H1 (cell line): Measurements from ENCODE around the gene DAPK1. TPM values are rescaled to one million over a fixed set of nuclear protein-coding genes. Genes with fewer than 3 reads are reported as not detected.

Experiments used
- CTCF ChIA-PET: fragments of 300-600 bp; sonication (Branson Sonifier 250); formaldehyde crosslinking; loops from one replicate; lab custom pipeline; 2021; ENCODE audit not compliant: partially characterized antibody; lab: Charles Lee
- POLR2A ChIA-PET: fragments of 300-600 bp; sonication (Branson Sonifier 250); formaldehyde crosslinking; loops from one replicate; lab custom pipeline; 2021; ENCODE audit warnings: inconsistent platforms; ENCODE audit not compliant: partially characterized antibody; lab: Charles Lee
- DNase-seq, 2 experiments: peaks; one replicate each; pipeline versions ENCODE4 v3.0.0 to v3.0.0-alpha.2; 2010 to 2022; ENCODE audit warnings: low spot score in 2 of 2, low read depth in 1 of 2, mixed read lengths in 1 of 2
- FAIRE-seq: peaks from 2 replicates; lab custom pipeline; 2011; peaks lifted over from hg19 to GRCh38; lab: Jason Lieb, UNC
- H2AFZ ChIP-seq: 2 replicates; pipeline ENCODE4 v1.8.1; 2012; ENCODE audit warnings: low read length, inconsistent platforms
- H2AK5ac ChIP-seq: 2 replicates; pipeline ENCODE4 v1.6.1; 2013; ENCODE audit warnings: low read depth, low read length
- H2BK120ac ChIP-seq: replicated peaks from 2 replicates; pipeline ENCODE3; 2013; ENCODE audit warnings: low read depth, low read length, inconsistent platforms
- H2BK12ac ChIP-seq: 2 replicates; pipeline ENCODE4 v1.6.1; 2013; ENCODE audit warnings: low read depth, low read length
- H2BK15ac ChIP-seq: 2 replicates; pipeline ENCODE4 v1.6.1; 2013; ENCODE audit warnings: low read length
- H2BK20ac ChIP-seq: 2 replicates; pipeline ENCODE4 v1.6.1; 2013; ENCODE audit warnings: low read length
- H2BK5ac ChIP-seq: 2 replicates; pipeline ENCODE4 v1.6.1; 2013; ENCODE audit warnings: low read depth, low read length
- H3K14ac ChIP-seq: 2 replicates; pipeline ENCODE4 v1.6.1; 2013; ENCODE audit warnings: inconsistent platforms; ENCODE audit not compliant: insufficient read length
- H3K18ac ChIP-seq: 2 replicates; pipeline ENCODE4 v1.6.1; 2013; ENCODE audit warnings: low read length; ENCODE audit errors: extremely low read depth
- H3K23ac ChIP-seq: 2 replicates; pipeline ENCODE4 v1.6.1; 2013; ENCODE audit warnings: inconsistent platforms; ENCODE audit not compliant: insufficient read length
- H3K23me2 ChIP-seq: 2 replicates; pipeline ENCODE4 v1.6.1; 2013; ENCODE audit warnings: low read depth, low read length
- H3K27ac ChIP-seq: 2 replicates; pipeline ENCODE4 v1.6.1; 2011; ENCODE audit warnings: low read depth, low read length, inconsistent platforms
- H3K27me3 ChIP-seq, 4 experiments: replicated peaks in 1 of 4; 1 replicate in 1 of 4; 2 replicates in 3 of 4; pipeline versions ENCODE4 v1.6.1 to v1.8.1; 2011 to 2013; ENCODE audit warnings: low read length in 3 of 4, mild to moderate bottlenecking in 3 of 4, inconsistent platforms in 2 of 4, mixed read lengths in 2 of 4, moderate library complexity in 1 of 4; ENCODE audit not compliant: control insufficient read depth in 3 of 4, insufficient read depth in 3 of 4; ENCODE audit errors: extremely low read depth in 1 of 4
- H3K36me3 ChIP-seq, 4 experiments: 2 replicates each; pipeline versions ENCODE4 v1.6.1 to v1.8.1; 2011 to 2013; ENCODE audit warnings: mild to moderate bottlenecking in 4 of 4, low read length in 3 of 4, moderate library complexity in 2 of 4, control low read depth in 1 of 4, inconsistent platforms in 1 of 4; ENCODE audit not compliant: insufficient read depth in 4 of 4, control insufficient read depth in 2 of 4
- H3K4ac ChIP-seq: replicated peaks from 2 replicates; pipeline ENCODE3; 2013; ENCODE audit warnings: low read length, low read depth, mixed read lengths, inconsistent platforms; ENCODE audit not compliant: insufficient read length
- H3K4me1 ChIP-seq, 4 experiments: replicated peaks in 1 of 4; 1 replicate in 1 of 4; 2 replicates in 3 of 4; pipeline versions ENCODE4 v1.6.1 to v1.8.1; 2011 to 2013; ENCODE audit warnings: low read length in 3 of 4, inconsistent platforms in 2 of 4, mixed read lengths in 1 of 4; ENCODE audit not compliant: insufficient read depth in 4 of 4, control insufficient read depth in 3 of 4
- H3K4me2 ChIP-seq, 2 experiments: 2 replicates each; pipeline versions ENCODE4 v1.6.1 to v1.8.1; 2011 to 2013; ENCODE audit warnings: low read depth in 2 of 2, low read length in 2 of 2, control low read depth in 1 of 2, inconsistent platforms in 1 of 2, mild to moderate bottlenecking in 1 of 2; ENCODE audit not compliant: insufficient read depth in 1 of 2
- H3K4me3 ChIP-seq, 4 experiments: fragments of 200-600, 300-600 bp in 1 of 4; sonication (generic), shearing (Covaris generic), sonication (Bioruptor Twin) in 1 of 4; 2 replicates each; pipeline versions ENCODE4 v1.5.1 to v1.8.1; 2011 to 2016; ENCODE audit warnings: low read length in 4 of 4, low read depth in 3 of 4, control low read depth in 2 of 4, inconsistent platforms in 2 of 4, mild to moderate bottlenecking in 2 of 4, mixed read lengths in 1 of 4, moderate library complexity in 1 of 4; ENCODE audit not compliant: insufficient read depth in 2 of 4; ENCODE audit errors: extremely low read depth in 1 of 4
- H3K56ac ChIP-seq: replicated peaks from 2 replicates; pipeline ENCODE3; 2013; ENCODE audit warnings: low read depth, mild to moderate bottlenecking, mixed read lengths, low read length, inconsistent platforms; ENCODE audit not compliant: insufficient read length
- H3K79me1 ChIP-seq: 2 replicates; pipeline ENCODE4 v1.6.1; 2013; ENCODE audit warnings: low read depth, low read length, control low read depth
- H3K79me2 ChIP-seq, 2 experiments: 2 replicates each; pipeline versions ENCODE4 v1.6.1 to v1.8.1; 2012 to 2013; ENCODE audit warnings: low read length in 2 of 2, mild to moderate bottlenecking in 2 of 2, inconsistent platforms in 1 of 2; ENCODE audit not compliant: insufficient read depth in 2 of 2, control insufficient read depth in 1 of 2
- H3K9ac ChIP-seq, 4 experiments: replicated peaks in 1 of 4; 1 replicate in 1 of 4; 2 replicates in 3 of 4; pipeline versions ENCODE4 v1.6.1 to v1.8.1; 2011 to 2013; ENCODE audit warnings: low read depth in 3 of 4, low read length in 3 of 4, control low read depth in 2 of 4, mild to moderate bottlenecking in 2 of 4, moderate library complexity in 2 of 4, inconsistent platforms in 1 of 4; ENCODE audit errors: extremely low read depth in 1 of 4
- H3K9me3 ChIP-seq, 2 experiments: 2 replicates each; pipeline versions ENCODE4 v1.6.1 to v1.8.1; 2012 to 2013; ENCODE audit warnings: mild to moderate bottlenecking in 2 of 2, moderate library complexity in 2 of 2, control low read depth in 1 of 2, inconsistent platforms in 1 of 2, low read depth in 1 of 2, low read length in 1 of 2, mixed read lengths in 1 of 2; ENCODE audit not compliant: insufficient read depth in 2 of 2
- H4K20me1 ChIP-seq, 2 experiments: replicated peaks in 1 of 2; 2 replicates each; pipeline versions ENCODE3 to v1.8.1; 2011 to 2013; ENCODE audit warnings: inconsistent platforms in 2 of 2, low read length in 2 of 2, mild to moderate bottlenecking in 1 of 2; ENCODE audit not compliant: insufficient read depth in 2 of 2, control insufficient read depth in 1 of 2
- H4K5ac ChIP-seq: 2 replicates; pipeline ENCODE4 v1.6.1; 2013; ENCODE audit warnings: low read length, low read depth, mixed read lengths, inconsistent platforms; ENCODE audit not compliant: insufficient read length
- H4K8ac ChIP-seq: 2 replicates; pipeline ENCODE4 v1.8.0; 2013; ENCODE audit warnings: mild to moderate bottlenecking, moderate library complexity, low read length, inconsistent platforms; ENCODE audit not compliant: insufficient read depth; ENCODE audit errors: extremely low read depth
- H4K91ac ChIP-seq: replicated peaks from 2 replicates; pipeline ENCODE3; 2013; ENCODE audit warnings: low read length, mixed read lengths, inconsistent platforms; ENCODE audit not compliant: insufficient read length
- EP300 ChIP-seq, 2 experiments: IDR thresholded peaks; 1 replicate in 1 of 2; 2 replicates in 1 of 2; pipeline ENCODE4 v1.6.1; 2011 to 2012; ENCODE audit warnings: low read depth in 2 of 2, low read length in 2 of 2, mild to moderate bottlenecking in 2 of 2, borderline replicate concordance in 1 of 2, inconsistent platforms in 1 of 2, moderate library complexity in 1 of 2
- WGBS, 2 experiments: shearing (Covaris generic) in 1 of 2; methylation state at CpG; one replicate each; pipeline versions ENCODE4 v1.1.6 to v1.1.7; 2013 to 2015; ENCODE audit warnings: low lambda C conversion rate in 2 of 2, mixed read lengths in 2 of 2, inconsistent platforms in 1 of 2, low coverage in 1 of 2, missing lambda C conversion rate in 1 of 2; ENCODE audit not compliant: insufficient replicate concordance in 2 of 2, insufficient coverage in 1 of 2, insufficient read length in 1 of 2; ENCODE audit errors: extremely low coverage in 1 of 2, missing lambda C conversion rate in 1 of 2; 5-methylcytosine and 5-hydroxymethylcytosine counted together
- polyA plus RNA-seq, 7 experiments: library from polyadenylated mRNA; depleted of rRNA in 3 of 7; stranded (reverse) in 5 of 7; unstranded in 2 of 7; fragments of >200 nt in 5 of 7; fragments of 200-250 nt in 2 of 7; gene quantifications; 1 replicate in 5 of 7; 2 replicates in 1 of 7; 4 replicates in 1 of 7; pipeline versions ENCODE4 v1.2.1 to v1.2.3, GENCODE V29; 2011 to 2013; ENCODE audit warnings: missing spikeins in 2 of 7, mixed read lengths in 2 of 7
- total RNA-seq: library from RNA; stranded (reverse); fragmentation: NEBNext Ultra II Directional; extraction: Animal tissue kit (Norgen Biotek cat#: 25700); gene quantifications from 2 replicates; pipeline ENCODE4 v1.2.1, GENCODE V29; 2021

DAPK1 gene
- total and polyA plus RNA-seq, 2 of the 8 experiments (the other 6 are each of a cell fraction or from before 2014, with no cell fraction given): 62.4 to 131 TPM

DNA sequence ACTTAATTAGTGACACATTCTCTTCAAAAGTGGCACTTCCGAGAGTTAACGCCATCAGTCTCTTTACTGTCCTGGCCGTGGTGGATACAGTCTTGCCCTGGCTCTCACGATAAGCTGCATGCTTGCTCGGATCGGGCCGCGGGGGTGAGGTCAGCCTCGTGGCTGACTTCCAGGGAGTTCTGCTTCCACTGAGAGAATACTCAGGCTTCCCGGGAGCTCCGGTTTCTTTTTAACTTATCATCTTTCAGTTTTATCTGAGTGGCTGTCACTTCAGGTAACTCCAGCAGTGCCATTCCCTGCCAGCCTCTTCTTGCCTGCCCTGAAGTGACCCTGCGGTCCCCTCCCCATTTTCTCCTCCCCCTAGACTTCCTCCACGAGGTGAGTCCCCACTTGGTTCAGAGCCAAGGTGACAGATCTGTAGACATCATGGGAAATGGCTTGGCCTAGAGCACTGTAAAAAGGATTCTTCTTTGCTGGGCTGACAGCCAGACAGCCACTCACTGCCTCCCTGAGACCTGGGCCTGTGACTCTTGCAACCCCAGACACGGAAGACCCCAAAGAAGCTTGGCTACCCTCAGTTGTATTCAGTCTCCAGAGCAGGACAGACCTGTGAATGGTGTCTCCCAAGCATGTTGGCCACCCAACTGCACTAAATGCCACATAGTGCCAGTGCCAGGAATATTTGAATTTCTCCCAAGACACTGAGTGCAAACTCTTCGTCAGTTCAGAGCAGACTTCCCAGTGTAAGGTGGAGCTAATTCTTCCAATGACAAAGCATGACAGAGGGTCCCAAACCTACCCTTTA lies 95.1 kb downstream of the DAPK1 start:
- WGBS, 2 experiments: 82% methylated on average over 15 of the region's 15 CpGs; no CpG with 5 or more reads in 1 of the 2 experiments
- Histone ChIP-seq H3K4me3 (no peak overlapping the region), H2BK20ac (peak overlapping the region; percentile 52; the same call in 1 of the 2 replicates), H3K4me2 (peak overlapping the region in 1 of 2 experiments; percentile 5; a peak in 2 of 4 replicates), H3K4me1 (peaks cover 2 to 20% (median 8%) of the 10 kb centered on the region in 4 experiments; a peak in 6 of 7 replicates), H3K23ac (no peak overlapping the region), H3K9me3 (no peaks in the 10 kb centered on the region), H3K56ac (no peak overlapping the region), H3K79me1 (peaks cover 12% of the 10 kb centered on the region), H2BK120ac (no peak overlapping the region), H4K91ac (no peak overlapping the region), H3K23me2 (no peaks in the 10 kb centered on the region), H3K27ac (no peak overlapping the region), H4K20me1 (peaks cover 8 to 19% of the 10 kb centered on the region in 2 experiments), H3K79me2 (peaks cover 0 to 62% of the 10 kb centered on the region in 2 experiments; a peak in 3 of 4 replicates), H3K4ac (no peak overlapping the region), H2AFZ (no peak overlapping the region)
- POLR2A ChIA-PET: interaction anchor here (0.9 kb wide), 1 partner anchor 11 kb away, joined by 6 read pairs; no protein-coding TSS in a partner anchor
- no peak for TF ChIP-seq EP300 (IDR thresholded peaks at IDR 0.05; ENCODE audit: borderline replicate concordance in 1 of 2, low read depth in 2 of 2, low read length in 2 of 2)
- TF ChIP-seq, all 59 proteins: peak for 0
- H4K5ac ChIP-seq: no peak overlapping the region
- H3K18ac ChIP-seq: peak overlapping the region; percentile 62; the same call in 1 of the 2 replicates
- no peak for DNase-seq
- H2BK15ac ChIP-seq: 0 out of 2 replicates have a peak overlapping the region, but pooled peaks have one; percentile 12
- H3K9ac ChIP-seq: no peak overlapping the region
- no peak for FAIRE-seq
- peak overlapping the region; percentile 60; the same call in 1 of the 2 replicates for H2BK12ac ChIP-seq
- H3K36me3 ChIP-seq: no peaks in the 10 kb centered on the region
- no peak overlapping the region for H4K8ac ChIP-seq
- CTCF ChIA-PET: interaction anchor here (1.3 kb wide), 3 partner anchors 13 to 94 kb away, joined by 3 to 4 read pairs (median 3); no protein-coding TSS in a partner anchor
- no peaks in the 10 kb centered on the region for H3K27me3 ChIP-seq
- no peak overlapping the region for H3K14ac ChIP-seq
- 0 out of 2 replicates have a peak overlapping the region, but pooled peaks have one; percentile 40 for H2AK5ac ChIP-seq
- H2BK5ac ChIP-seq: peak overlapping the region; percentile 84
